ENCODE data around the gene GPR161. TPM values are rescaled to one million over a fixed set of nuclear protein-coding genes. Genes with fewer than 3 reads are reported as not detected.

The GPR161 gene
- total and polyA plus RNA-seq, 2 donors (not counting 1 experiment from before 2014, with no cell fraction given): 0.07 to 0.22 TPM

DNA sequence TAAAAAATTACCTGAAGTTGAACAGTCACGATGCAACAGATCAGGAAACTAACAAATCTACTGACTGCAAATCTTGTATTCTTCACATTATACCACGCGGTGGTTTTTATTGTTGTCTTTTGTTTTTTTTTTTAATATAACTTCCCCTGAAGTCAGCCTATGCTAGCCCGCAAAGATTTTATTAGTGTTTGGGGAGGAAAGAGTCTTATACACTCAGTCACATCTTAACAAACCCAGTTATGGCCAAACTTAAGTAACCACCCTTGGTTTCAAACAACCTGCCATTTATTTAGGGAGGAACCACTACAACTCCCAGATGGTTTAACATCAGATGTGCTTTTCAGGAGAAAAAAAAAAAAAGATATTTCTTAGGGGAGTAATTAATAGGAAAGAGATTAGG, 15.2 kb upstream of the GPR161 start:
- DNase-seq (no peak), ATAC-seq (ENCODE audit: low read depth) (no peak)
- ChIA-PET CTCF (interaction anchor here (1.4 kb wide), 1 partner anchor 10 kb away, joined by 4 read pairs; no protein-coding TSS in a partner anchor), POLR2A (no interaction called here)
- Histone ChIP-seq H3K79me2 (ENCODE audit: control insufficient read depth, insufficient read depth, low read length) (no peaks in the 10 kb centered on the region), H3K4me3 (ENCODE audit: control extremely low read depth in 1 of 5, extremely low read depth in 1 of 5, insufficient read depth in 1 of 5, low read depth in 2 of 5, low read length in 4 of 5) (no peak overlapping the region), H2AFZ (ENCODE audit: insufficient read depth, low read depth, low read length, poor library complexity, severe bottlenecking) (no peak overlapping the region), H4K20me1 (ENCODE audit: control insufficient read depth, insufficient read depth, low read length, poor library complexity, severe bottlenecking) (no peaks in the 10 kb centered on the region), H3K4me1 (ENCODE audit: control insufficient read depth in 2 of 2, insufficient read depth in 2 of 2, low read length in 2 of 2) (peaks cover 4 to 6% of the 10 kb centered on the region in 2 donors), H3K27ac (ENCODE audit: low read length in 2 of 2) (no peak overlapping the region), H3K9me3 (ENCODE audit: control extremely low read depth in 1 of 3, control insufficient read depth in 2 of 3, insufficient read depth in 1 of 3, low read length in 2 of 3) (no peaks in the 10 kb centered on the region), H3K4me2 (replicated peaks; ENCODE audit: low read depth, low read length, poor library complexity, severe bottlenecking) (no peak overlapping the region), H3K9ac (ENCODE audit: low read length) (no peak overlapping the region), H3K27me3 (replicated peaks in 1 of 4; ENCODE audit: control extremely low read depth in 1 of 4, control insufficient read depth in 3 of 4, insufficient read depth in 4 of 4, low read length in 3 of 4) (no peaks in the 10 kb centered on the region), H3K36me3 (replicated peaks in 1 of 2; ENCODE audit: control extremely low read depth in 1 of 2, control insufficient read depth in 1 of 2, extremely low read depth in 1 of 2, insufficient read depth in 2 of 2, low read length in 1 of 2) (no peaks in the 10 kb centered on the region)
- intact Hi-C loops (cut with micrococcal nuclease): no loop called here
- Mint-ChIP-seq H3K4me3 (no peak overlapping the region), H3K27me3 (no peaks in the 10 kb centered on the region), H3K27ac (no peak overlapping the region), H3K4me1 (peaks cover 7% of the 10 kb centered on the region), H3K9me3 (ENCODE audit: insufficient read depth) (peaks cover 3% of the 10 kb centered on the region)
- TF ChIP-seq EZH2 (IDR thresholded peaks at IDR 0.05; ENCODE audit: borderline replicate concordance, insufficient read depth, low read depth, low read length, poor library complexity, severe bottlenecking): no peak
- TF ChIP-seq, protein P1, sequence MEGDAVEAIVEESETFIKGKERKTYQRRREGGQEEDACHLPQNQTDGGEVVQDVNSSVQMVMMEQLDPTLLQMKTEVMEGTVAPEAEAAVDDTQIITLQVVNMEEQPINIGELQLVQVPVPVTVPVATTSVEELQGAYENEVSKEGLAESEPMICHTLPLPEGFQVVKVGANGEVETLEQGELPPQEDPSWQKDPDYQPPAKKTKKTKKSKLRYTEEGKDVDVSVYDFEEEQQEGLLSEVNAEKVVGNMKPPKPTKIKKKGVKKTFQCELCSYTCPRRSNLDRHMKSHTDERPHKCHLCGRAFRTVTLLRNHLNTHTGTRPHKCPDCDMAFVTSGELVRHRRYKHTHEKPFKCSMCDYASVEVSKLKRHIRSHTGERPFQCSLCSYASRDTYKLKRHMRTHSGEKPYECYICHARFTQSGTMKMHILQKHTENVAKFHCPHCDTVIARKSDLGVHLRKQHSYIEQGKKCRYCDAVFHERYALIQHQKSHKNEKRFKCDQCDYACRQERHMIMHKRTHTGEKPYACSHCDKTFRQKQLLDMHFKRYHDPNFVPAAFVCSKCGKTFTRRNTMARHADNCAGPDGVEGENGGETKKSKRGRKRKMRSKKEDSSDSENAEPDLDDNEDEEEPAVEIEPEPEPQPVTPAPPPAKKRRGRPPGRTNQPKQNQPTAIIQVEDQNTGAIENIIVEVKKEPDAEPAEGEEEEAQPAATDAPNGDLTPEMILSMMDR (IDR thresholded peaks at IDR 0.05): no peak
- WGBS (ENCODE audit: insufficient coverage): no CpG with 5 or more reads among the region's 4 CpGs

DNA sequence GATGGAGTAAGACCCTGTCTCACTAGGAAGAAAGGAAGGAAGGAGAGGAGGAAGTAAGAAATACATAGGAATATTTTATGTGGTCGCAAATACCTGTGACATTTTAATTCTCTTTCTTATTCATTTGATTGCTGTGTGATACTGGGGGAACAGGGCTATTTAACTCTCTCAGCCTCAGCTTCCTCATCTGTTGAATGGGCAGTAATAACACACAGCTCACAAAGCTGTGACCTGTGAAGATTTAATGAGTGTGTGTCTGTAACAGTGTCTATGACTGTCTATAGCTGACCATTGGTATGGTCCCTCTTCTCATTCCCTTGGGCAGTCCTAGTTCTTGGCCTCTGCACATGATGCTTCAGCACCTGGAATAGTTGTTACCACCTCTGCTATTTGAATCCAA, 13.6 kb upstream of the GPR161 start:
- no peak overlapping the region for H3K27ac ChIP-seq (ENCODE audit: low read length in 2 of 2)
- Mint-ChIP-seq H3K9me3 (ENCODE audit: insufficient read depth) (peaks cover 3% of the 10 kb centered on the region), H3K27ac (no peak overlapping the region), H3K4me3 (no peak overlapping the region), H3K27me3 (no peaks in the 10 kb centered on the region), H3K4me1 (peaks cover 13% of the 10 kb centered on the region)
- ChIA-PET CTCF (no interaction called here), POLR2A (no interaction called here)
- intact Hi-C loops (cut with micrococcal nuclease): no loop called here
- WGBS (ENCODE audit: insufficient coverage): no CpG with 5 or more reads among the region's 1 CpG
- TF ChIP-seq, protein P1 (IDR thresholded peaks at IDR 0.05): no peak
- no peak for TF ChIP-seq EZH2 (IDR thresholded peaks at IDR 0.05; ENCODE audit: borderline replicate concordance, insufficient read depth, low read depth, low read length, poor library complexity, severe bottlenecking)
- no peaks in the 10 kb centered on the region for H4K20me1 ChIP-seq (ENCODE audit: control insufficient read depth, insufficient read depth, low read length, poor library complexity, severe bottlenecking)
- no peak overlapping the region for H3K4me3 ChIP-seq (ENCODE audit: control extremely low read depth in 1 of 5, extremely low read depth in 1 of 5, insufficient read depth in 1 of 5, low read depth in 2 of 5, low read length in 4 of 5)
- no peaks in the 10 kb centered on the region for H3K36me3 ChIP-seq (replicated peaks in 1 of 2; ENCODE audit: control extremely low read depth in 1 of 2, control insufficient read depth in 1 of 2, extremely low read depth in 1 of 2, insufficient read depth in 2 of 2, low read length in 1 of 2)
- no peaks in the 10 kb centered on the region for H3K27me3 ChIP-seq (replicated peaks in 1 of 4; ENCODE audit: control extremely low read depth in 1 of 4, control insufficient read depth in 3 of 4, insufficient read depth in 4 of 4, low read length in 3 of 4)
- H3K9ac ChIP-seq (ENCODE audit: low read length): no peak overlapping the region
- no peaks in the 10 kb centered on the region for H3K9me3 ChIP-seq (ENCODE audit: control extremely low read depth in 1 of 3, control insufficient read depth in 2 of 3, insufficient read depth in 1 of 3, low read length in 2 of 3)
- ATAC-seq (ENCODE audit: low read depth): no peak
- no peaks in the 10 kb centered on the region for H3K79me2 ChIP-seq (ENCODE audit: control insufficient read depth, insufficient read depth, low read length)
- DNase-seq: no peak
- no peak overlapping the region for H3K4me2 ChIP-seq (replicated peaks; ENCODE audit: low read depth, low read length, poor library complexity, severe bottlenecking)
- H2AFZ ChIP-seq (ENCODE audit: insufficient read depth, low read depth, low read length, poor library complexity, severe bottlenecking): no peak overlapping the region
- H3K4me1 ChIP-seq (ENCODE audit: control insufficient read depth in 2 of 2, insufficient read depth in 2 of 2, low read length in 2 of 2): peaks cover 8 to 10% of the 10 kb centered on the region in 2 donors
